GM11168 (cell line): ENCODE data around the gene MAP7D2.

ENCODE experiments used
- in situ Hi-C: fragments of 300-500 bp; cut with MboI; formaldehyde crosslinking; loops from one replicate; pipeline ENCODE4 v1.12.0; 2022; ENCODE audit warnings: low sequenced_read_pairs; ENCODE audit not compliant: unreplicated experiment

The MAP7D2 gene

DNA sequence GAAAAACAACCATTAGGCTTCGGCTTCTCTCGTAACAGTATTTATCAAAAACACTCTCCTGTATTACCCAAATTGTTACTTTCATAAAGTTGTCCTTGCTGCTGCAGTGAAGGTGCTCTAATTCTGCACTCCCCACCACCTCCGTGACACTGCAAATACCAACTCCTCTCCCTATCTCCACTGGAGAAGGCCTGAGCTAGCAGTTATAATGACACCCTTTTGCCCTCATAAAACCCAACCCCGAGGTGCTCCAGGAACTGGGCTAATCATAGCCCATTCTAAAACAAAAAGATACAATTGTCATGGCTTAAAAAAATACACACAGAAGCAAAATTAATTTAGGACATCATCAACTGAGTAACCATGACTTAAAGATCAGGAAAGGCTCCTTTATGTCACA, 59.2 kb downstream of the MAP7D2 start:
- in situ Hi-C loops = loop anchor here (25.0 kb wide), 2 partner anchors 145 to 695 kb away; no protein-coding TSS in a partner anchor

DNA sequence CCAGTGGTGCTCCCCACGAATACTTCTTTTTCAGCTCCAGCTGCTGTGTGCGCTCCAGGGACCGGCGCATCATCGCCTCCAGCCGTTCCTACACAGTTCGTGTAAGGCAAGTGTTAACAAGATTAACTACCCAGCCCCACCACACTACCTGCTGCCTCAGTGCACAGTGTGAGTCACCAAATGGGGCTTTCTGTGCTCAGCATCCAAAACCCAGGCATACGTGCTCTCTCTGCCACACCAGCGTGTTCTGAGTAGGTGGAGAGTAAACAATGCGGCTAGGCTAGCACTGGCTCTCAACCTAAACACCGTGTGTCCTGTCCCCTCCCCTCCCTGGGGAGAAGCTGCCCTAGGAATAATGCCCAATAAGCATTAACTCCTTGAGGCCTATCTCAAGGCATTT, 60.0 kb downstream of the MAP7D2 start:
- in situ Hi-C loops = loop anchor here (25.0 kb wide), 2 partner anchors 144 to 694 kb away; no protein-coding TSS in a partner anchor

DNA sequence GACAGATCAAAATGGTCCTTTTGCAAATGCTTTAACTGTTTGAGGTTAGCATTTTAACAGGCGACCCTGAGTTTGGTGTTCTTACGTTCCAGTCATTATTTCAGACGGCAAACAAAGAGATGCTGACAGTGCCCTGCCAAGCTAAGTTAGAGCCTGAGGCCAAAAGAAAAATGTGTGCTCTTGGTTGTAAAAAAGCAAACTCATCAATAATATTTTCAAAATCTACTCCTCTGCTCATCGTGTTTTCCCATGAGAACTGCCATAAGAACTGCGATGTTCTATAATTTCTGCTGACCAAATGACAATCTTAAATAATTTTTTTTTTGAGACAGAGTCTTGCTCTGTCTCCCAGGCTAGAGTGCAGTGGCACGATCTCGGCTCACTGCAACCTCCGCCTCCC, 63.2 kb downstream of the MAP7D2 start:
- in situ Hi-C loops = loop anchor here (25.0 kb wide), 2 partner anchors 141 to 691 kb away; no protein-coding TSS in a partner anchor

DNA sequence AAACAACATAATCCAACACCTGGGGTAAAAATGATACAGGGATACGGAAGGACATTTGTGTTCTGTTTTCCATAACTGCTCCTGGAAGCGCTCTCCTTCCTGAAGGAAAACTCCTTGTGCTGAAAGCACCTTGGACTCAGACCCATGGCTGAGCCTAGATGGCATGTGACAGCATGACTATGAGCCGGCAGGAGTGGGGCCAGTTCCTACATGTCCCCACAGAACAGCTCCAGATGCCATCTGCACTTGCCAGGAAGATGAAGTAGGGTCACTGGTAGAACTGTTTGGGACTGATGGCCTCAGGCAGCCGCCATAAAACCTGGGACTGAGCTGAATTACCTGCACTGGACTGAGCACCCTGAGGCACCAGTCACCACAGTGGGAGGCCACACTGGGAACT, 69.8 kb downstream of the MAP7D2 start:
- in situ Hi-C loops = no loop called here

DNA sequence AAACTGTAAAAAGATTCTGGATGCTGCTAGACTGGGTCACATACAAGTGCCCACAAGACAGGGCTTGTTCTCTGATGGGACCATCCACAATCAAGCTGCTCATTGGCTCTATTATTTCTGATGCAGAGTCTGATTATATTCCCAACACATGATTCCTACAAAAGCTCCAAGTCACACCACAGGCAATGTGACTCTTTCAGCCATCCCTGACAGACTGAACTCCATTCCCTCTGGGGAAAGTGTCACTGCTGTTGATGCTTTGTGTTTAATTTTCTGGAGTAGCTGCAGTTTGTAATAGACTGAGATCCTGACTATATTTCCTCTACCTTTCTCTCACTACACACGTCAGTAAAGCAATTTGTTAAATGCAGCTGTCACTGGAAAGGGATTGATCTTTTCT, 70.5 kb downstream of the MAP7D2 start:
- in situ Hi-C loops = no loop called here

DNA sequence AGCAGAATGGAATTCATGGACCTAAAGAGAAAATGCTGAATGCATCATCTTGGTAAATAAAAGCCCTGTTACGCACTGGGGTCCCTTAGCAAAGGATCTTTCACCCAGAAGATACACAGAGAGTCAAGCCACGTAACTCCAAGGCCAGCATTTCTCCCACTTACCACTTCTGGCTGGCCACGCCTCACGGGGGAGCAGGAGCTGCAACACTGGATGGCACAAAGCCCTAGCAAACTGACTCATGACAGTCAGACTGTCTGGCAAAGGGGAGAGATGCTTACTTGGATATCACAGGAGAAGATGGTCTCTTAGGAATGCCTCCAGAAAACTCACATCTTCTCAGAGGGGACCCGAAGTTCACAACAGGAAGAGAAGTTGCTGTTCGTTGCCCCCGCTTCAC, 74.5 kb downstream of the MAP7D2 start:
- in situ Hi-C loops = no loop called here

DNA sequence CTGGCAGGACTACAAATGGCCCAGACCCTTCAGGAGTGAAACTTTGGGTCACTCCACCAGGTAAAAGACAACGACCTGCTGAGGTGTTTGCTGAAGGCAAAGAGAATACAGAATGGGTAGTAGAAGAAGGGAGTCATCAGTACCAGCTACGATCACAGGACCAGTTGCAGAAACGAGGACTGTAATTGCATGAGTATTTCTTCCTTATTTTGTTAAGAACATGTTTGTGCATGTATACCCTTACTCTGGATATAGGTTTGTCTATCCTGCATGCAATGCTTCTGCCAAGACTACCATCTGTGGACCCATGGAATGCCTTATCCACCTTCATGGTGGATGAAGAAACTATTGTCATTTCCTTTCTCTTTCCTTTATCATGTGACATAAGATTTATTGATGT, 77.7 kb downstream of the MAP7D2 start:
- in situ Hi-C loops = no loop called here

DNA sequence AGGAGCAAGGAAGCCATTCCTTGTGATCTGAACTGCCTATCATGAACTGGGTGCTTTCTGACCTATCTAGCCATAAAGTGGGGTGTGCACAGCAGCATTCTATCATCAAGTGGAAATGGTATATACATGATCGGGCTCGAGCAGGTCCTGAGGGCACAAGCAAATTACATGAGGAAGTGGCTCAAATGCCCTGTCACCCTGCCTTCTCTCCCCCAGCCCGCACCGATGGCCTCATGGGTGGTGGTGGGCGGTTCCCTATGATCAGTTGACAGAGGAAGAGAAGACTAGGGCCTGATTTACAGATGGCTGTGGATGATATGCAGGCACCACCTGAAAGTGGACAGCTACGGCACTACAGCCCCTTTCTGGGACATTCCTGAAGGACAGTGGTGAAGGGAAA, 79.5 kb downstream of the MAP7D2 start:
- in situ Hi-C loops = no loop called here

DNA sequence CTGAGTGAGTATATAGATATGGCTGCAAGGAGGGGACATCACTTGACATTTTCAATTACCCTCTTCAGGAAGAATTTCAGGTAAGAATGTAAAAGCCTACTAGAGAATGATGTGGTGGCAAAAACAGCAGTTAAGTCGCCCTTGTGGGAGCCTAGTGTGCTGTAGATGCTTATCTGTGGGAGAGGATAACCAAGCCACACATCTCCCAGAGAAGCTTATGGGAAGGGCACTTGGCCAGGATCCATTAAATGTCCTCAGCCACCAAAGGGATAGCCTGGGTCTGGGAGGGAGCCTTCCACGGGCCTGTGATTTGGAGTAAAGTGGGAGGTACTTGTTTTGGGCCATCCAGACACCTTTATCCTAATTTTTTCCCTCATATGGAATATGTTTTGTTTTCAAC, 84.5 kb downstream of the MAP7D2 start:
- in situ Hi-C loops = no loop called here

DNA sequence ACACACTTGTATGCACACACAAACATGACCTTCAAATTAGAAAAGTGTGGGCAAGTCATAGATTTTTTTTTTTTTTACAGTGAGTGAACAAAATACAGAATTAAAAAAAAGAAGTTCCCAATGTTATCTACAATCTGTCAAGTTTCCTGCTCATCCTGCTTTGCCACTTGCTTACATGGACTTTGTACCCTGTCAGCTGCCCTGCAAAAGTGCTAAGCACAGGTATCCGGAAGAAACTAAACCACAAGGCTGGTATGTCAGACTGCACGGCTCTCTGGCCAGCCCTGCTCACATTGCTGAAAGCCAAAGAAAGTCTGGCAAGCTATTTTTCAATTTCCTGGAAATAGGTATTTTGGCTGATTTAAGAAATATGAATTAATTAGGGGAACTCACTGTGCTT, 87.0 kb downstream of the MAP7D2 start:
- in situ Hi-C loops = no loop called here

DNA sequence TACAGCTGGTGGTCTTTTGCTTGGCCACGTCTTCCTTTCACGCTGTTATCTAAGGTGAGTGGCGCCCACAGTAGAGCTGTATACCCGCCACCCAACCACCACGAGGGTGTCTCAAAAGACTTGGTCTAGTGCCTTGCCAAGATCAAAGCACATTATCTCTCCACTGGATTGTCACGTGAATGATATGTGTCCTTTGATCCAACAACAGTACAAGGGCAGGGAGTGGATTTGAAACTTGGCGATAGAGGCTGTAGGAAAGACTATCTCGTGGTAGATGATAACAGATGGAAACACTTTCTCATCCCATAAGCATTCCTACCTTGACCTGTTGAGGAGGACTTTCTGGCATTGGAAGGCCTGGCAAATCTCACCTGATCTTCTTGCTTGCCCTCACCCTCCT, 88.1 kb downstream of the MAP7D2 start:
- in situ Hi-C loops = no loop called here

DNA sequence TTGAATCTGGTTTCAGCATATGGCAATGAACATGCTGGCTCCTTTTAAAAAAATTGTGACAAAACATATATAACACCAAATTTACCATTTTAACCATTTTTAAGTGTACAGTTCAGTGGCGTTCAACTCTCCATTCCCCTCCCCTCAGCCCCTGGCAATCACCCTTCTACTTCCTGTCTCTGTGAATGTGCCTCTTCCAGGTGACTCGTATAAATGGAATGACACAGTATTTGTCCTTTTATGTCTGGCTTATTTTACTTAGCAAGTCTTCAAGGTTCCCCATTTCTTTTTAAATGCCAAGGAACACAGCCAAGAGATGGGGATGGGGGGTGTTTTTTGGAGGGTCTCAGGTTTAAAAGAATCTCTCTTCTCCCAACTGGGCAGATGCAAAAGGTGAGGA, 90.4 kb downstream of the MAP7D2 start:
- in situ Hi-C loops = no loop called here

DNA sequence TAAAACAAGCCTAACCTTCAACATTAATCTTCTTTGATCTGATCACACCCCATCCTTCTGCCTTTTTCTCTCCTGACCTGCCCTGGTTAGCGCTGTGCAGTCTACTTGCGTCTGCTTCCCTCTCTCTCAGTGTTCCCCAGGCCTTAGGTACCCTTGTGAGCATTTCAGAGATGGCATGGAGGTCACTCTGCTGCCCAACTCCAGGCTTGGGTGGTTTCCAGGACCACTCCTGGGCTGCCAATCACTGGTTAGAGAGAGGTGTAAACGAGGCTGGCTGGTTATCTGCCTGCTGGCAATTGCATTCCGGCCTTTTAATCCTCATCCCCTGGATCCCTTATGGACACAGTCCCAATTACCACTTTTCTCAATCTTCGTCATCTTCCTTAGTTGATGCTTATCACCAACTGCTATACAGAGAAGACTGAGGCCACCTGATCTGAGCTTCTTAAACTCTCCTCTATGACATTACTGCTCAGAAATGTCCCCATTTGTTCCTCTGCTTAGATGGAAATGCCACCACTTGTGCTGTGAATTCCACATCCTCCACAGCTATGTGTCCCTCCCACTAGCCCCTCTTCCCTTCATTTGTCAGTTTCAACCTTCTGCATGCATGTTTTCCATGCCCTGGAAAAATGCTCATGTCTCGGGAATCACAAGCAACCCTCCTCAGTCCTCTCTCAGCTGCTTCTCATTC, 96.9 kb downstream of the MAP7D2 start:
- in situ Hi-C loops = no loop called here

DNA sequence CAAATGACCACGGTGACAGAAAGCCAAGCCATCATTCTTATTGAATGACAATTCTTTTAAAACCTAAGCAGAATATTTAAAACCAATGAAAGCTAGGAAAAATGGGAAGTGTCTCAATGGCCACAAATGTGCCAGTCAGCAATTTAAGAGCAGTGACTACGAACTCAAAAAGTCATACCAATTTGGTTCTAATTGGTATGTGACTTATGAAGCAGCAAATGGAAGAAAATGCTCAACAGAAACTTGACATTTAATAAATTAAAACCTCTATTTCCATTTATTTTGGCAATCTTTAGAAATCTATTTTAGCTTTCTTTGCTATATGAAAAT, 100.1 kb downstream of the MAP7D2 start:
- in situ Hi-C loops = no loop called here

DNA sequence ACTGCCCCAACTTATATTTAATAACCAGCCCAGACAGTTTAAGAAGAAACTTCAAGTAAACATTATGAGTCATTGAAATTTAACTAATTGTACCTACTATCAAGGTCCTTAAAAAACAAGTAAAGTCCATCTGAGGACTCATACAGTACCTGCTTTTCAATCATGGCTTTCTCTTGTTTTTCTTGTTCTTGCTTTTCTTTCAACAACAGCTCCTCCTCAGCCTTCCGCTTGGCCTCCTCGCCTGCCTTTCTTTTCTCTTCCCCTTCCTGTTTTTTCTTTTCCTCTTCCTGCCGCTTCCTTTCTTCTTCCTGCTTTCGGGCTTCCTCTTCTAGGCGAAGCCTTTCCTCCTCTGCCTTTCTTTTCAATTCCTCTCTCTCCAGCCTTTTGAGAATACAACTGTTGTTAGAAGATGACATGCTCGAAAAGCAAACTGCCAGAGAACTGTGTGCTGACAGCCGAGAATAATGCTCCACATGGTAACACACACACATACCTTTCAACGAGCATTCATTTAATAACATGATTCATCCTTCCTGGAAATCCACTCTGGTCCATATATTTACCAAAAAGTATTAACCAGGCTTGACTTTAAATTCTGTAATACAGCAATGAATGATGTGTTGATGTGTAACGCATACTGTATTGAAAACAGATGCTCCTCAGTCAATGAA, 100.6 kb downstream of the MAP7D2 start:
- in situ Hi-C loops = no loop called here

DNA sequence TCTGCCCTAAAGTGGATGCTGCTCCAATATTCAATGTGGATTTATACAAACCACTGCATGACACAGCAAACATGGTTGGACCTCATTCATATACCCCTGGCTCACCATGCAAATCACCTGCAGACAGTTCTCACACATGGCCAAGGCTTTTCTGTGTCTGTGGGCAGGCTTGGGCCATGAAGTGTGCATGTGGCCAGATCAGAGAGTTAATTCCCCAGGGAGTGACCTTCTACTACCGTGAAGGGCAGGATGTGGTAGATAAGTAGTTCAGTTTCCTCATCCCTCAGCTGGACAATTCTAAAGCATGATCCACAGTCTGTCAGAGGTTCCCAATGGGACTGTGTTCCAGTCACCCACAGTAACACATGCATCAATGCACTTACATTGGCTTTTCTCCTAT, 101.3 kb downstream of the MAP7D2 start:
- in situ Hi-C loops = no loop called here

DNA sequence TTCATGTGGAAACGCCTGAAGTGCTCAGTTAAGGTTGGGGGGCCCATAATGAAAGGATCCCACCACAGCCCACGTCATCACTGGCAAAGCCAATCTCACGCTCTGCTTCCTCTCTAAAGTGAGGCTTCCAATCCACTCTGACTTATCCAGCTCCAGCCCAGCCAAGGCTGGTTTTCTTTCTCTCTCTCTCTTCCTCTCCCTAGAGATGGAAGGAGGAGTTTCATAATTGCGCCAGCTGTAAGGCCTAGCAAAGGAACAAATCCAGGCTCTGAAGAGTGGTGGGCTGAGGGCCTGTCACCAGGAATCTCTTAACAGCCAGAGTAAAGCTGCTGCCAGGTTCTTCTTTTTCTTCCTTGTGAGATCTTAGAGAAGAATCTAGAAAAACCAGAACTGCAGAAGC, 105.1 kb downstream of the MAP7D2 start:
- in situ Hi-C loops = no loop called here

DNA sequence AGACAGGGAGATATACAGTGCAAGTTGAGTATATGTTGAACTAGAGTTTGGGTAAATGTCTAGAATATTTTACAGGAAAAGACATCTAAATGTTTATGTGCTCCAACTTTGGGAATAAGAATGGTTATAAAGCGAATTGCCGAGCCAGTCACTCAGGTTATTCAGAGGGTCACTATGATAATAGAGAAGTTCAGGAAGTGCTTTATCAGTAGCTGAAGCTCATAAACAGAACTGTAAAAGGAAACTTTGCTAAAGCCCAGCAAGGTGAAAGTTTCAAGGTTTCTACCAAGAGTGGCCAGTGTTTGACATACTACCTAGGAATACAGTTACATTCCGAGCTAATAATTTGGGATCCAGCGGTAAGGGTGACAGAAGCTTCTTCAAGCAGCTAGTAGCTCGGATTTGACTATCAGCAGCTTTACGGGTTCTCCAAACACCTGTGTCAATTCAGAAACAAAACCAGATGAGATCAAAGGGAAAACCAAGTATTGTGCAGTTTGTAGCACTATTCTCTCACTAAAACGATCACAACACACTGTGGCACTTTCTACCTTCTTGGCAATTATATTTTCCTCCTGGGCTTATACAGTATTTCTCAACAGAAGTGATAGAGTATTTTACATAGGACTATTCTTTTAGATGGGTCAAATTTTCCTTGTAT, 108.6 kb downstream of the MAP7D2 start:
- in situ Hi-C loops = no loop called here

DNA sequence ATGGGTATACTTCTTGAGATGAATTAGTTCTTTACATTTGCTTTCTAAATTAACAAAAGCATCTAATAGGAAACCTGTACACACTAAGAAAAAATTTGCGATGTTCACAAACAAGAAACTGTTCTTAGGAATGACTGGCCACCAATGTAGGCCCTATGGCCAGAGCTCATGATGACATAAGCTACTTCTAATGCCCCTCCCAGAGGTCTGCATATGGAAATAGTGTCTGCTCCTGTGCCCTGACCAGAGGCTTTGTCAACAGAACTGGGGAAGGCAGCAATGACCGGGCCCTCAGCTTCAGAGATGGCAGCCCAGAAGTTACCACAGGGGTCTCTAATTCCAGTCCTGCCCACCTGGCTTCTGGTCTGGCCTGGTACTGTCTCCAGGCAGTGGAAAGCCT, 110.8 kb downstream of the MAP7D2 start:
- in situ Hi-C loops = no loop called here

DNA sequence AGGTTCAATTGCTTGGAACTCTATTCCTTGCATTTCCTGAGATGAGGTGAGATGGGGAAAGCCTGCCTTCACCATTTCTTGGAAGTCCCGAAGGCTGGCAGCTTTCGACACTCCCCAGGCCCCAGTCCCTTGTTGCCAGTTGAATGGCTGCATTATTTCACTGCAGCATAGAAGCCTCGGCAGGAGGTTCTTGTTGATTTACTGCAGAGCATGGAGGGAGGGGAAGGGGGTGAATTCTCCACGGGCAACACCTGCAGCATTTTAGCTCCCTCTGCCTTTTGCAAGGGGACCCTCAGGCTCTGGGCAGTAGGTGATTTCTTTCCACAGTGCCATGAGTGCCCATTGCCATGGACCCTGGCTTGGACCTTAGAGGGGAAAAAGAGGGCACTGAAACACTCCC, 115.1 kb downstream of the MAP7D2 start:
- in situ Hi-C loops = no loop called here

DNA sequence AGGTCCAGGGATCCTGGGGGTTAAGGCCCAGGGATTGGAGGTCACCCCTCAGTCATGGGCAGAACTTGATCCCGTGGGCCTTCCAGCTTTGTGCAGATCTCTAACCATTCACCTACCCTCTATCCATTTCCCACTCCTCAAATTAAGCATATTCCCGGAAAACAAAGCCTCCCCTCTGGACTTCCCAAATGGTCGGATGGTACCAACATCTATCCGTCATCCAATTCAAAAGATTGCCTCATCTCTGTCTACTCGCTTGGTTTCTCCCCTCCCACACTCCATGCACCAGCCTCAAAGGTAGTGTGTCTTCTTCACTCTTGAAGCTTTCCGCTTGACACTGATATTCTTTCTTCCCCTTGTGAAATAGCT, 125.4 kb downstream of the MAP7D2 start:
- in situ Hi-C loops = no loop called here
